HG03159 (cell line): ENCODE results near the gene AXIN1.
"Not testable (repeated sequence)": the region's sequence is repeated elsewhere in the genome, so short reads cannot be mapped to it uniquely, and the experiment has no call there.

Source experiments
- ATAC-seq: cut with Tn5 transposase; IDR thresholded peaks from one replicate; pipeline ENCODE4 v1.9.1; 2021; ENCODE audit warnings: mild to moderate bottlenecking, moderate library complexity; ENCODE audit not compliant: unreplicated experiment

The AXIN1 gene

GRCh38 chr16:334861-335632 lies 17.5 kb downstream of the AXIN1 start:
- not testable (repeated sequence) for ATAC-seq

GRCh38 chr16:334164-334832 lies 18.2 kb downstream of the AXIN1 start:
- not testable (repeated sequence) for ATAC-seq

- no peak for ATAC-seq
Measured at GRCh38 chr16:333406-334094, 19.0 kb downstream of the AXIN1 start.

- not testable (repeated sequence) for ATAC-seq
Measured at GRCh38 chr16:331181-331814, 21.2 kb downstream of the AXIN1 start.

- ATAC-seq, result no peak
Measured at GRCh38 chr16:330741-331140, 21.8 kb downstream of the AXIN1 start.

GRCh38 chr16:325375-326145 lies 27.0 kb downstream of the AXIN1 start:
- ATAC-seq, result no peak

GRCh38 chr16:324451-325334 lies 27.8 kb downstream of the AXIN1 start:
- ATAC-seq, result no peak

GRCh38 chr16:324201-324450 lies 28.4 kb downstream of the AXIN1 start:
- ATAC-seq, result no peak

GRCh38 chr16:322476-323143 lies 29.9 kb downstream of the AXIN1 start:
- no peak for ATAC-seq

GRCh38 chr16:321532-321931 lies 31.0 kb downstream of the AXIN1 start:
- no peak for ATAC-seq

- no peak for ATAC-seq
Measured at GRCh38 chr16:320206-320605, 32.3 kb downstream of the AXIN1 start.

- no peak for ATAC-seq
Measured at GRCh38 chr16:318628-319027, 33.9 kb downstream of the AXIN1 start.

- no peak for ATAC-seq
Measured at GRCh38 chr16:317583-317982, 34.9 kb downstream of the AXIN1 start.

- ATAC-seq, result no peak
Measured at GRCh38 chr16:316741-317464, 35.6 kb downstream of the AXIN1 start.

- ATAC-seq, result no peak
Measured at GRCh38 chr16:314795-315299, 37.7 kb downstream of the AXIN1 start.

GRCh38 chr16:314351-314750 lies 38.2 kb downstream of the AXIN1 start:
- no peak for ATAC-seq

GRCh38 chr16:311725-312124 lies 40.8 kb downstream of the AXIN1 start:
- no peak for ATAC-seq

- ATAC-seq, result no peak
Measured at GRCh38 chr16:309476-309875, 43.0 kb downstream of the AXIN1 start.
